ENCODE data around the gene SEMA4C.

Gene SEMA4C

DNA sequence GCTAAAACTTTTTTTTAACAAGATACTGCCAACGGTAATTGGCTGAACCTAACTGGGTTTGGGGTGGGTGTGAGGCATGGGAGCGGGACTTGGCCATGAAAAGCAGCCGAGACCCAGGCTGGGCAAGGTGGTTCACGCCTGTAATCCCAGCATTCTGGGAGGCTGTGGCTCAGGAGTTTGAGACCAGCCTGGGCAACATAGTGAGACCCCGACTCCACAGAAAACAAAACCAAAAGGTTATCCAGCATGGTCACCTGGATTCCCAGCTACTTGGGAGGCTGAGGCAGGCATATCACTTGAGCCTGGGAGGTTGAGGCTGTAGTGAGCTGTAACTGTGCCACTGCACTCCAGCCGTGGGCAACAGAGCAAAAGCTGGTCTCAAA lies 11.0 kb upstream of the SEMA4C start:
- no peak for DNase-seq

- DNase-seq: no peak
These were observed 9.7 kb upstream of the SEMA4C start for GRCh38 chr2:96879545-96880040.

DNA sequence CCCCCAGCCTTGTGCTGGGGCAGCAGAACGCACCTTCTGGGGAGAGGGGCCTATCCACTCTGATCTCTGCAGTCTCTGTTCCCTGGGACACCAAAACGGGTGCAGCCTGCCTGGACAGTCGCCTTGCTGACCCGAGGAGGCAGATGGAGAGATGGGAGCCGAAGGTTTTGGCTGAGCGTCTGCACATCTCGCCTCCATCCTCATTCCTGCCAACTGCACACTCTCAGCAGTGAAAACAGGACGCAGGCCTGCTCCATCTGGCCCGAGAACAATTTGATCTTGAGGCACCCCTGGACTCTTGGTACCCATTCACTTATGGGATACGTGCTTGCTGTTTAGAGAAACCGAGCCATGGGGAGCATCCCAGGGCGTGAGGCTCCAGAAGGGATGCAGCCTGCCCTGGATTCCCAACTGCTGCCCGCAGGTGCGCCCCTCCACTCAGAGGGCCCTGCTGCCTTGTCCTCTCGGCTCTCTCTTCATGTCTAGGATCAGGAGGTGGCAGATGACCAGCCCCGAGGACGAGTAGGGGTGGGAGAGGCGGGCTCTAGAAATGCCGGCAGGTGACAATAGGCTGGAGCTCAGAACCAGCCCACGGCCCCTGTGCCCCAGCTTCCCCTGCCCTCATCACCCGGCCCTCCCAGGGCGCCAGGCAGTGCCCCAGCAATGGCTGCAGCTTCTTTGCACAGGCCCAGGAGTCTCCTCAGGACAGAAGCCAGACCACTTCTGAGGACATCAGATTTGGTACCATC lies 9.1 kb upstream of the SEMA4C start:
- DNase-seq: no peak

DNA sequence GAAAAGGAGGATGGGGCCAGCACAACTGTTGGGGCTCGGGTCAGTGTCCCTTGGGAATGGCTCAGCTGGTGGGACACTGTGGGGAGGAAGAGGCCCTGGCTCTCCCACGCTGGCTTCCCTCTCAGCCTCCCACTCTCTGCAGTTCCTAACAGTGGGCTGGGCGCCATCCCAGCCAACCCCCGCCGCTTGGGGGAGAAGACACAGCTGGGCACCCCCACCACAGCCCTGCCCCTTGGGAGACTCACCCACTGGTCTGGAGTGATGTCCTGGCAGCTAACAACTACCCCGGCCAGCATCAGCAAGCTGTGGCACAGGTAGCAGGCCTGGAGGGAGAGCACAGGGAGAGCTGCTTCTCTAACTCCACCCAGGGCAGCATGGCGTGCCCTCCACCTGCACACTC lies 8.3 kb upstream of the SEMA4C start:
- DNase-seq: no peak

DNA sequence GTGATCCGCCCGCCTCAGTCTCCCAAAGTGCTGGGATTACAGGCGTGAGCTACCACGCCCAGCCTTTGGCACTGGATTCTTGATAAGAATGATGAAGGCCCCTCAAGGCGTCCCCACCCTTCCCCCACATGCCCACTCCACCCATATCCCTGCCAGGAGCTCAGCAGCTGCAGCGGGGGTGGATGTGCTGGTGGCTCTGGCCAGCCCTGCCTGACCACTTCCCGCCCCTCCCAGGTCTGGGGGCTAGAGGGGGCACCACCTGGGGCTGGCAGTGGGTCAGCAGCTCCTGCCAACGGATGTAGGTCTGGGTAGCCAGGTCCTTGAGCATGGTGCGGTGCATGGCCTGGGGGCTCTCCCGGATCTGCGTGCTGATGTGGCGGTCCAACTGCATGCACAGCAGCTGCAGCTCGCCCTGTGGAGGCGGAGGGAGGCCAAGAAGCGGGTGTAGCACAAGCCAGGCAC lies 7.8 kb upstream of the SEMA4C start:
- no peak for DNase-seq

- no peak for DNase-seq
These were observed 7.2 kb upstream of the SEMA4C start for GRCh38 chr2:96877042-96877451.

- DNase-seq: no peak
These were observed 6.6 kb upstream of the SEMA4C start for GRCh38 chr2:96876269-96877041.

DNA sequence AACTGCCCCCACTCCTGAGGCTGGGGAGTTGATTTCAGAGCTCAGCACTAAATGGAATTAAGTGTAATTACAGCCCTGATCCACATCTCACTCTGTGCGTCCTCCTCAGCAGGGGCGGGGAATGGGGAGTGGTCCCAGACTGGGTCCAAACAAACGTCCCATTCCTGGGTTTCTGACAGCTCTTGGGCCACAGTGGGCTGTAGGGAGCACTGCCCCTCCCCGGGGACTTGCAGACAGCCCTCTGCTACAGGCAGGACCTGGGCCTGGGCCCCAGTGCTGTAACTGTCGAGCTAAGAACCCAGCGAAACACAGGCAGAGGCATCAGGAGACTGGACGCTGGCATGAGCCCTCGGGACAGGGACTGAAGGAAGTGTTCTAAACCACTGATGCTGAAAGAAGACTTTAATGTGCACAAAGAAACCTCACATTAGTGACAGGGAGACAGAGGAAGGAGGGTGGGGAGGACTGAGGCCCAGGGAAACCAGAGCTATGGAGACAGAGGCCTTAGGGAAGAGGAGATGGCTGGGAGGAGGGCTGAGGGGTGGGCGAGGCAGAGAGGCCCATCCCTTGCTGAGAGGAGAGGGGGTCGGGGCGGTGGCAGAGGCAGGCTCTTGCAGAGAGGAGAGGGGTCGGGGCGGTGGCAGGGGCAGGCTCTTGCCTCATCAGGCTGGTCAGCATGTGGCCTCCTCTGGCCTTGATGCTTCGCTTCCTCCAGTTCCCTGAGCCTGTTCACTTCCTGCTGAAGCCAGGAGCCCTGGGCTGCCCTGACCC lies 5.8 kb upstream of the SEMA4C start:
- DNase-seq: no peak

- DNase-seq: peak; percentile 35
These were observed 4.4 kb upstream of the SEMA4C start for GRCh38 chr2:96874198-96874831.

DNA sequence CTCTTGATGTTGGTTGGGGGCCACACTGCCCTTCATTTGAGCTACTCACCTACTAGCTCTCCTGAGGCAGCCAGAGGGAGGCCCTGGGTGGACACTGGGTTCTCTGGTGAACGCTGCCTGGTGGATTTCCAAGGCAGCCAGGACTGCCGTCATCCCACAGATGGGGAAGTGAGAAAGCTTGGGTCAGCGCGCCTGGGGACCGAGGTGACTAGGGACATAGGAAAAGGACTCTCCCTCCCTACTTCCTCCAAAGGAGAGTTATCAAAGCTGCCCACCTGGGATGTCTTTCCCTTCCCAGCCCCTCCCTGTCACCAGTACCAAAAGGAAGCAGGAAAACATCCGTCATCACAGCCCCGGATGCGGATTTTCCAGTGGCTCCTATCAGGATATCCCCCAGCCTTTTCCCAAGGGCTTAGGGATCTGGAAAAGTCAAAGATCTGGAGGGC lies 3.8 kb upstream of the SEMA4C start:
- no peak for DNase-seq

GRCh38 chr2:96872591-96873349 lies 2.9 kb upstream of the SEMA4C start:
- DNase-seq: no peak

DNA sequence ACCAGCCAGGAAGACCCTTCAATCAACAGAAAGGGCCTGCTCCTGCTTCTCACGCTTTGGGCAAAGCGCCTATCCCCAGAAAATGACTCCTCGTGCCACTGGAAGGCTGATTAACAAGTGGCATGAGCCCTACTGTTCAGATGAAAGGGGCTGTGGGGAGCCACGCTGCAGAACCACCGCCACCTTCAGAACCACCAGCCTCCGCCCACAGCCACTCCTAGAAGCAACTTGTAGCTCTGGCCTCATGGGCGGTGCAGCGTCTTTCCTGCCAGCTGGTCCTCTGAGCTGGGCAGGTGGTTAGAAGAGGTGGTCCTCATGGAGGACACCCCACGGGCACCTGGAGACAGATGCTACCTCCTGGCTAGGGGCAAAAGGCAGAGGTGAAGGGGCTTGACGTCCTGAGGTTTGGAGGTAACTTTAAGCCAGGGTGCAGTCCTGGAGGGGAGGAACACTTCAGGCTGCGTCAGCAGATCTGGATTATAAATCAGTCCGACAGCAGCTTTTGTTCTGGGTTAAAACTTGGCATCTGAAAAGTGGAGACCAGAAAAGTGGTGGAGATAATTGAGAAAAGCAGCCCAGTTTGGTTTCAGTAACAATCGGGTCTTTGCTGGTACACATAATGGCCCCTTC lies 861 bp upstream of the SEMA4C start:
- peak; percentile 67 for DNase-seq

DNA sequence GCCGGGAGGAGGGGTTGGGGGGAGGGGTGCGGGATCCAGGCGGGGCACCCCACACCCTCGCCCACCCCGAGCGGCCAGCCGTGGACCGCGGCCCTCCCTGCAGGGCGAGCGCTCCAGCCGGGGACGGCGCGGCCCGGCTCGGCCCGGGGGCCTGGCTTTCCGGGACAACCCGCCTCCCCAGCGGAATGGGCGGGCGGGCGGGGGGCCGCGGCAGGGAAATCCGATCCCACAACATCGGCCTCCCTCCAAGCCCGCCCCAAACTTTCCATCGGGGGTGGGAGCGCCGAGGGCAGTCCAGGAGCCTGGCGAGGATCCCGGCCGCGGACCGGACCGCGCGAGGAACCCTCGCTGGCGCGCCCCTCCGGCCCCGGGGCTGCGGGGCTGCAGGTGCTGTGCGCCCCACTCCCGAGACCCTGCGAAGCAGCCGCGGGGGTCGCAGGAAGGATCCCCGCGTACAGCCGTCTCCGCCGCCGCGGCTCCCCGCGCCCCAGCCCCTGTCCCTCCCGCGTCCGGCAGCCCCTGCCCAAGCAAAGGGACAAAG lies 529 bp downstream of the SEMA4C start:
- no peak for DNase-seq

DNA sequence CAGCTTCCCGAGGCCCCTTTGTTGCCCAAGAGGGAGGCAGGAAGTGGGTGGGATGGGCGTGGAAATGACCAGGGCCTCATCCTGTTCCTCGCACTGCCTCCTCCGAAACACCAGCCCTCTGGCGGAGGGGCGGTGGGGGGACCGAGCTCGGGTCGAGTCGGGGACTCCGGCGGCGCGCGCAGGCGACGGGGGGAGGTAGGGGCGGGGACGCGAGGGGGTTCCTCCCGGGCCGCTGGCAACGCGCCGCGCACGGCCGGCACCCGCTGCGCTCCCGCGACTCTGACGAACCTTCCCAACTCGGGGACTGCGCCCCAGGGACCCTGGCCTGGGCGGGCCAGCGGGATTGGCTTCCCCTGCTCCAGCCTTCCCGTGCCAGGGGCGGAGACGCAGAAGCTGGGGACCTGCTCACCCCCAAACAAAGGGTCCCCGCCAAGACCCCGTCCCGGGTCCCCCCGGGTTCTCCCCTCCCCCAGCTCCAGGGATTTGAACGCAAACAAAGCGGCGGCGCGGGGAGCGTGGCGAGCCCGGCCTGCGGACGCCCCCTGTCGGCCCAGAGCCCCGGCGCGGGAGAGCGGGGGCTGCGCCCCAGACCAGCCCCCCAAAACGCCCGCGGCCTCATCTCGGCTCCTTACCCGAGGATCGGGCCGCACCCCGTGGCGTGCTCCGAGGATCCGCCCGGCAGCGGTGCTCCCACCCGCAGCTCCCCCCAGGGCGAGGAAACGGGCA lies 1.2 kb downstream of the SEMA4C start:
- peak; percentile 83 for DNase-seq

DNA sequence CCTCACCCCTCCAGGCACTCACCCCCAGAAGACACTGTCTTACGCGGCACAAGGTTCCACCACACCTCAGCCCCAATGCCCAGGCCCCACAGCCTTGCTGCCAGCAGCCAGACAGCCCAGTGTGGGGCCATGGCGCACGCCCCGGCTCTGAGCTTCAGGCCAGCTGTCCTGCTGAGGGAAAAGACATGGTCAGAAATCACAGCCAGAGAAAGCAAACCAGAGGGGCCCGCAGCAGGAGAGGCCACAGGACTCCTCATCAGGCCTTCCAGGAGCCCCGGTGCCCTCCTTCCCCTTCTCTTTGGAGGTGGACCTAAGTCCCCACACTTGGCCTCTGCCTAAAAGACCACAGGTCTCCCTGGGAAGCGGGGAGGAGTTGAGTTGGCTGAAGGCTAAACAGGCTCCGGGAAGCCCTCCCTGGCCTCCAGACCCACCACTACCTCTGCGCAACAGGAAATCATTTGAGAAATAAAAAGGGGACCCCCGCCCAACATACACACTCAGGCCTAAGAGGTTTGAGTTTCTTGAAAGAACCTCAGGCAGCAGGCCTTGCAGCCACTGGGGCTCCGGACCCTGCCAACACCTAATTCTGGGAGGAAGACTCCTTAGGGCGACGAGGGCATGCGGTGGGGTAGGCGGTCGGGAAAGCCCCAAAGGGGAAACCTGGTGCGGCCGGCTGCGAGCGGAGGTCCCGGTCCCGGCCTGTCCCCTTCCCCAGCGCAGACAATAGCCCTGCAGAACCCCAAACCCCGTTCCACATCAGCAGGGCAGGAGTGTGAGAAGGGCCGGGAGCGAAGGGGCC lies 1.9 kb downstream of the SEMA4C start:
- no peak for DNase-seq

DNA sequence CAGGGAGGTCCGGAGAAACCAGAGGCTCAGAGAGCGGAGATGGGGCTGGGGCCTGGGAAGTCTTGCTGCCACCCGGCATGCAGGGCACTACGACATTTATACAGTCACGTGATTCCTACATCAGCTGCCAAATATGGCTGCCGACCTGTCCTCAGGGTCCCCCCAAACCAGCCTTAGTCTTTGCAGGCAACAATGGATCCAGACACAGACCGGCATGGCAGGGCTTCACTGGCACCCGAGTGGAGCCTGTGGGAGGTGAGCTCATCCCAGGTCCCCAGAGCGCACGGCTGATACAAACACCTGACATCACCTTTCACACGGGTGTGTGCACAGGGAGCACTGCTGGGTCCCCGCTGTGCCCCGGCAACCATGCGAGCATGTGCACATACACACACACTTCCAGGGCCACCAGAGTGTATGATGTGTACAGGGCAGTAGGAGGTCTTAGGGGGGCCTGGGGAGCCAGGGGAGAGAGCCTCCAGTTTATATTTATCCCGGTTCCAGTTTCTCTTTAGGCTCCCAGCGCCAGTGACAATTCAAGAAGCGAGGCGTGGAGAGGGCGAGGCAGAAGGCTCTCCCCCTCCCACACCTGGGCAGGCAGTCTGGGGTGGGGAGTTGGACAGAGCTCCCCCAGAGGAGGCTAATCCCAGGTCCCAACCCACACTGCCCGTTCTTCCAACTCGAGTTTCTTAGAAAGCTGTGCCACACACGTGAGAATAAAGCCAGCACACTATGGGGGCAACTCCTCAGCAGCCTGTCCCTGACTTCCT lies 2.7 kb downstream of the SEMA4C start:
- DNase-seq: no peak

GRCh38 chr2:96866586-96866985 lies 3.3 kb downstream of the SEMA4C start:
- no peak for DNase-seq

DNA sequence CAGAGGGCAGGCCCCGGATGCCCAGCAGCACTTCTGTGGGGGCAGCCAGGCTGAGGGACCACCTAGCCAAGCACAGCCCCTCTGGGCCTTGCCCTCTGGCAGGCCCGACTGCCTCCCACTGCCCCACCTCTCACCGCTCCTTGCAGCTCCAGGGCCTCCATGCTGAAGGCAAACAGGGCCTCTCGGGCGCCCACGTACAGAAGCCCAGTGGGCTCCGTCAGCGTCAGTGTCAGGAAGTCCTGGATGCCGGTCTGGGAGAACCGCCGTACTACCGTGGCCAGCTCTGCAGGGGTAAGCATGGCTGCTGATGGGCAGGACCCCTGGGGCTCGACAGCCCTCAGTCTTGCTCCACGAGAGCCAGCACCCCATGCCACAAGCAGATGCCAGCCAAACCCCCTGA lies 3.7 kb downstream of the SEMA4C start:
- DNase-seq: no peak

- no peak for DNase-seq
These were observed 4.2 kb downstream of the SEMA4C start for GRCh38 chr2:96865654-96866053.

Data from stimulated activated CD4-positive, alpha-beta T cell treated with anti-CD3 and anti-CD28 coated beads, Interleukin-15, amount 100 ng/mL, for 24 hours (primary cell).